ENCODE data around the gene KDM4B. TPM values are rescaled to one million over a fixed set of nuclear protein-coding genes. Genes with fewer than 3 reads are reported as not detected.

The KDM4B gene
- total RNA-seq, 1 experiment from 2014 or later = 43.7 TPM

DNA sequence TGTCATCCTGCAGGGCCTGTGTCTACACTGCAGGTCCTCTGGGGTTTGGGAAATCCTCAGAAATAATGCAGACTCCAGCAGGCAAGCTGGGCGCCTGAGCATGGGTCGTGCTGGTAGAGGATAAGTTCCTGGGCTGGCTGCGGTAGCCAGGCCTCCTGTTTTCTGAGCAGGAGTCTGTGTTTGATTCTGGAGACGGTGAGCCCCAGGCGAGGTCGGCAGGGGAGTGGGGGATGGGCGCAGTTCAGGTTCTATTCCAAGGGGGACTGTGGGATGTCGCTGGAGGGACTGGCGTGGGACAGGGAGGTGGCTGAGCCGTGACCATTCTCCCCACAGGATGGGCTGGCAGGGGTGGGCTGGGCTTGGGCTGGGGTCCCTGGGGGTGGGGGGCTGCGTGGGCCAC, 154.7 kb downstream of the KDM4B start:
- TF ChIP-seq, protein P1, sequence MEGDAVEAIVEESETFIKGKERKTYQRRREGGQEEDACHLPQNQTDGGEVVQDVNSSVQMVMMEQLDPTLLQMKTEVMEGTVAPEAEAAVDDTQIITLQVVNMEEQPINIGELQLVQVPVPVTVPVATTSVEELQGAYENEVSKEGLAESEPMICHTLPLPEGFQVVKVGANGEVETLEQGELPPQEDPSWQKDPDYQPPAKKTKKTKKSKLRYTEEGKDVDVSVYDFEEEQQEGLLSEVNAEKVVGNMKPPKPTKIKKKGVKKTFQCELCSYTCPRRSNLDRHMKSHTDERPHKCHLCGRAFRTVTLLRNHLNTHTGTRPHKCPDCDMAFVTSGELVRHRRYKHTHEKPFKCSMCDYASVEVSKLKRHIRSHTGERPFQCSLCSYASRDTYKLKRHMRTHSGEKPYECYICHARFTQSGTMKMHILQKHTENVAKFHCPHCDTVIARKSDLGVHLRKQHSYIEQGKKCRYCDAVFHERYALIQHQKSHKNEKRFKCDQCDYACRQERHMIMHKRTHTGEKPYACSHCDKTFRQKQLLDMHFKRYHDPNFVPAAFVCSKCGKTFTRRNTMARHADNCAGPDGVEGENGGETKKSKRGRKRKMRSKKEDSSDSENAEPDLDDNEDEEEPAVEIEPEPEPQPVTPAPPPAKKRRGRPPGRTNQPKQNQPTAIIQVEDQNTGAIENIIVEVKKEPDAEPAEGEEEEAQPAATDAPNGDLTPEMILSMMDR (conservative IDR thresholded peaks at IDR 0.05) = no peak
- Histone ChIP-seq H2AK5ac (ENCODE audit: insufficient read length, low read length) (no peak overlapping the region), H4K91ac (ENCODE audit: insufficient read length, low read depth, low read length) (no peak overlapping the region), H3K79me2 (ENCODE audit: insufficient read depth, low read length) (no peaks in the 10 kb centered on the region), H3K23ac (ENCODE audit: insufficient read length, low read depth, low read length) (no peak overlapping the region), H3K79me1 (ENCODE audit: insufficient read depth, low read depth, low read length, poor library complexity, severe bottlenecking) (no peaks in the 10 kb centered on the region), H3K14ac (ENCODE audit: insufficient read depth, low read length) (no peak overlapping the region), H4K20me1 (ENCODE audit: control insufficient read depth, insufficient read depth, insufficient read length) (no peaks in the 10 kb centered on the region), H3K9ac (ENCODE audit: extremely low read depth, insufficient read length, low read length) (no peak overlapping the region), H3K27ac (ENCODE audit: insufficient read length, low read depth, low read length) (no peak overlapping the region), H3K4me2 (ENCODE audit: insufficient read depth, insufficient read length, low read length) (no peak overlapping the region), H4K8ac (replicated peaks; ENCODE audit: insufficient read length, low read depth, low read length) (no peak overlapping the region), H4K5ac (ENCODE audit: insufficient read length, low read depth, low read length) (no peak overlapping the region), H3K9me3 (ENCODE audit: control insufficient read depth, low read depth, low read length) (no peaks in the 10 kb centered on the region), H3K4me1 (ENCODE audit: insufficient read depth, low read length) (peaks cover 2% of the 10 kb centered on the region; the same call in 1 of the 2 replicates), H2BK5ac (ENCODE audit: insufficient read length, low read length) (no peak overlapping the region), H3K56ac (ENCODE audit: insufficient read length, low read depth, low read length) (no peak overlapping the region), H2BK120ac (ENCODE audit: low read depth, low read length, poor library complexity, severe bottlenecking) (no peak overlapping the region), H3K4ac (ENCODE audit: low read depth, low read length) (no peak overlapping the region), H3K23me2 (ENCODE audit: insufficient read length, low read depth, low read length, poor library complexity, severe bottlenecking) (no peaks in the 10 kb centered on the region), H2BK12ac (ENCODE audit: insufficient read length, low read depth, low read length) (no peak overlapping the region), H3K27me3 (ENCODE audit: insufficient read depth, low read length) (no peaks in the 10 kb centered on the region), H3T11ph (ENCODE audit: low read length) (no peak overlapping the region), H2BK20ac (ENCODE audit: low read depth, low read length, poor library complexity, severe bottlenecking) (no peak overlapping the region), H2AFZ (ENCODE audit: low read length) (no peak overlapping the region), H2BK15ac (ENCODE audit: low read depth, low read length) (no peak overlapping the region), H3K18ac (ENCODE audit: insufficient read length, low read depth, low read length) (no peak overlapping the region)
- DNase-seq = peak; percentile 47
- WGBS (ENCODE audit: extremely low coverage, insufficient read length, low lambda C conversion rate) = no CpG with 5 or more reads among the region's 11 CpGs
- H3K4me3 Mint-ChIP-seq = no peak overlapping the region
- peak overlapping the region in 2 of 3 experiments; percentile 68 to 94; a peak in 6 of 7 replicates for H3K27ac Mint-ChIP-seq
- no peaks in the 10 kb centered on the region for H3K27me3 Mint-ChIP-seq (ENCODE audit: low read depth)
- H3K9me3 Mint-ChIP-seq = no peaks in the 10 kb centered on the region; a peak in 1 of 5 replicates
- peaks cover 37 to 63% of the 10 kb centered on the region in 2 experiments for H3K4me1 Mint-ChIP-seq
- peaks cover 7 to 26% (median 24%) of the 10 kb centered on the region in 3 experiments; a peak in 6 of 7 replicates for H3K36me3 Mint-ChIP-seq (ENCODE audit: insufficient read depth in 1 of 3, low read depth in 3 of 3)
